Glutamatergic neuron (in vitro differentiated cells): ENCODE results near the gene LILRB2. TPM values are rescaled to one million over a fixed set of nuclear protein-coding genes. Genes with fewer than 3 reads are reported as not detected.
"Not testable (repeated sequence)": the region's sequence is repeated elsewhere in the genome, so short reads cannot be mapped to it uniquely, and the experiment has no call there.

Experiments used
- DNase-seq: peaks from one replicate; pipeline ENCODE4 v3.0.0; 2022
- H3K27ac Mint-ChIP-seq: one replicate; pipeline ENCODE4 v1.8.0; 2020; ENCODE audit warnings: mild to moderate bottlenecking, mixed read lengths, inconsistent platforms; ENCODE audit not compliant: unreplicated experiment
- H3K27me3 Mint-ChIP-seq: one replicate; pipeline ENCODE4 v1.8.0; 2020; ENCODE audit warnings: mild to moderate bottlenecking, moderate library complexity, mixed read lengths, inconsistent platforms; ENCODE audit not compliant: unreplicated experiment
- H3K36me3 Mint-ChIP-seq: one replicate; pipeline ENCODE4 v1.8.0; 2020; ENCODE audit warnings: mild to moderate bottlenecking, mixed read lengths, inconsistent platforms; ENCODE audit not compliant: unreplicated experiment
- H3K4me1 Mint-ChIP-seq: one replicate; pipeline ENCODE4 v1.8.0; 2020; ENCODE audit warnings: mild to moderate bottlenecking, low read depth, mixed read lengths, inconsistent platforms; ENCODE audit not compliant: unreplicated experiment
- H3K4me3 Mint-ChIP-seq: one replicate; pipeline ENCODE4 v1.8.0; 2020; ENCODE audit warnings: mild to moderate bottlenecking, mixed read lengths, inconsistent platforms; ENCODE audit not compliant: unreplicated experiment
- H3K9me3 Mint-ChIP-seq: one replicate; pipeline ENCODE4 v1.8.0; 2020; ENCODE audit warnings: mild to moderate bottlenecking, moderate library complexity, mixed read lengths, inconsistent platforms; ENCODE audit not compliant: unreplicated experiment
- CTCF ChIP-seq: fragments of 200-600 bp; sonication (generic); IDR thresholded peaks from one replicate; pipeline ENCODE4 v1.5.0; 2021; ENCODE audit not compliant: partially characterized antibody, unreplicated experiment
- total RNA-seq: library from RNA; stranded (reverse); fragmentation: NEBNext Ultra II Directional; extraction: Animal tissue kit (Norgen Biotek cat#: 25700); gene quantifications from one replicate; pipeline ENCODE4 v1.2.1, GENCODE V29; 2021; ENCODE audit not compliant: unreplicated experiment

The LILRB2 gene
- total RNA-seq, 1 donor from 2014 or later, result 0.54 TPM

DNA sequence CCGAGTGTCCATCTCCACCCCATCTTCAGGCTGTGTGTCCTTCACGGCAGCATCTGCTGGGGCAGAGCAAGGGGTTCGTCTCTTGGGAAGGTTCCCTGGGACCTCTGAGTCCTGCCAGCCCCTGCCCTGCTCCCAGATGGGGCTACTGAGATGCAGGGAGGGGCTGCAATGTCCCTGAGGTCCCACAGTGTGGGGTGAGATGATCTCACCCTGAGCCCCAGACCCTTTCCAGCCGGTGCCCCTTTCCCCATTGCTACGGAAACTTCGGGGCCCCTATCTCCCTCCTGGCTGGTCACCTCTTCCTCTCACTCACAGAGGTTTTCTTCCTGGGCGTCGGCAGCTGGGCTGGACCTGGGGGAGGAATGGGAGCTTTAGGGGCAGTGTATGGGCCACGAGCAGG is 5.0 kb downstream of the LILRB2 start:
- H3K4me1 Mint-ChIP-seq, result peaks cover 12% of the 10 kb centered on the region
- H3K36me3 Mint-ChIP-seq, result no peaks in the 10 kb centered on the region
- H3K27ac Mint-ChIP-seq, result peak overlapping the region; percentile 22
- no peak for DNase-seq
- H3K4me3 Mint-ChIP-seq, result no peak overlapping the region
- peaks cover 8% of the 10 kb centered on the region for H3K9me3 Mint-ChIP-seq
- no peak for TF ChIP-seq CTCF
- H3K27me3 Mint-ChIP-seq, result no peaks in the 10 kb centered on the region

GRCh38 chr19:54274516-54274915 is 6.4 kb downstream of the LILRB2 start:
- peaks cover 12% of the 10 kb centered on the region for H3K4me1 Mint-ChIP-seq
- H3K36me3 Mint-ChIP-seq, H3K9me3 Mint-ChIP-seq, H3K27me3 Mint-ChIP-seq: not testable (repeated sequence)
- H3K4me3 Mint-ChIP-seq, result peak overlapping the region; percentile 16
- peak overlapping the region; percentile 75 for H3K27ac Mint-ChIP-seq
- DNase-seq, result peak; percentile 55

DNA sequence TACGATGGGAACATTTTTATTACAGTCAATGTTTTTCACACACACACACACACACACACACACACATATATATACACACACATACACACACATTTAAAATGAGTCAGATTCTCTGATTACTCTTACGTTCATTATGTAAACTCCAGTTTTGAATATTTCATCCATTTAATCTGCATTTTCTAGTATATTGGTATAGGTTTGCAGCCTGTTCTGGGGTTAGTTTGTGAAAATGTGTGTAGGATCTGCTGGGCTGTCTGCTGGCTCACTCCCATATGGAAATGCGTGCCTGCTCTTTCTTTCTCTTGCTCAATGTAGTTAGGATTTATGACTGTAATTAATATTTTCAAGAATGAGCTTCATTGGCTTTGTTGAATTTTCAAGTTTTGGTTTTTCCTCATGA is 7.1 kb downstream of the LILRB2 start:
- Mint-ChIP-seq H3K27me3 (no peaks in the 10 kb centered on the region), H3K4me3 (peak overlapping the region; percentile 16), H3K27ac (peak overlapping the region; percentile 75), H3K4me1 (peaks cover 12% of the 10 kb centered on the region), H3K36me3 (no peaks in the 10 kb centered on the region), H3K9me3 (peaks cover 8% of the 10 kb centered on the region)
- no peak for DNase-seq
- no peak for TF ChIP-seq CTCF

DNA sequence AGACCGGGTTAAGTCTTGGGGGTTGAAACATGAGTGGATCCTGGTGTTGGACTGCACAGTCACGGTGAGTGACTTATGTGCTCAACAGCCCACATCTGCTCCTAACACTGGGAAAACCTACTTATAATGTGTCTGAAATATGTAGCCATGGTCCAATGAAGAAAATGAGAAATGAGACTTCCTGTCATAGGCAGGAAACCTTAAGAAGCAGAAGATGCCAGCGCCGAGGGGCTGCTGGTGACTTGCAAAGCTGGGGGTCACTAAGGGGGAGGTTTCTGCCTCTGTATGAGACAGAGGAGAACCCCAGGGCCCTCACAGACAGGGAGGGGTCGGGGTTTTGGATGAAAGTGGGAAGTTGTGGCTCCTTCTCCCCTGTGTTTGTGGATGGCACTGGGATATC is 8.7 kb downstream of the LILRB2 start:
- H3K27me3 Mint-ChIP-seq, H3K9me3 Mint-ChIP-seq, H3K36me3 Mint-ChIP-seq, DNase-seq, H3K27ac Mint-ChIP-seq, H3K4me3 Mint-ChIP-seq: not testable (repeated sequence)
- H3K4me1 Mint-ChIP-seq, result peaks cover 11% of the 10 kb centered on the region

DNA sequence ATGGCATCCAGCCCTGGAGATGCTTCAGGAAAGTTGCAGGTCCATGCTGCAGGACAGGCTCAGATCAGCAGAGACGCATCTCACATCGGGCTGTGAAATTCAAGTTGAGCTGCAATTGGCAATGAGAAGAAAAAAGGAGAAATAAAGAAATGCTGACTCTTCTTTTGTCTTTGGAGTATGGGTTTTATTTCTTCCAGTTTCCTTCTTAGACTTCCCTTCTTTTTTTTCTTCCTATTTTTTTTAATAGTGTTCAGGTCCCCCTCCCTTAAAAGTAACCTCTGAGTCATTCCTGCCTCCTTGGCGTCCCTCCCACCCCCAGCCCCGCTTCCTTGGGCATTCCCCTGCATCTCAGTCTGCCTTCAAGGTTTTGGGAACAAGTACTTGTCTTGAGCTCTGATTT is 9.3 kb downstream of the LILRB2 start:
- peaks cover 11% of the 10 kb centered on the region for H3K4me1 Mint-ChIP-seq
- not testable (repeated sequence) for H3K4me3 Mint-ChIP-seq, H3K9me3 Mint-ChIP-seq, DNase-seq, H3K27ac Mint-ChIP-seq, H3K27me3 Mint-ChIP-seq, H3K36me3 Mint-ChIP-seq

- peaks cover 11% of the 10 kb centered on the region for H3K4me1 Mint-ChIP-seq
- TF ChIP-seq CTCF, result no peak
- H3K4me3 Mint-ChIP-seq, result no peak overlapping the region
- H3K36me3 Mint-ChIP-seq, result no peaks in the 10 kb centered on the region
- H3K27me3 Mint-ChIP-seq, result no peaks in the 10 kb centered on the region
- DNase-seq, result no peak
- H3K27ac Mint-ChIP-seq, result no peak overlapping the region
- peaks cover 8% of the 10 kb centered on the region for H3K9me3 Mint-ChIP-seq
Observed at GRCh38 chr19:54271106-54271505, 9.8 kb downstream of the LILRB2 start.

DNA sequence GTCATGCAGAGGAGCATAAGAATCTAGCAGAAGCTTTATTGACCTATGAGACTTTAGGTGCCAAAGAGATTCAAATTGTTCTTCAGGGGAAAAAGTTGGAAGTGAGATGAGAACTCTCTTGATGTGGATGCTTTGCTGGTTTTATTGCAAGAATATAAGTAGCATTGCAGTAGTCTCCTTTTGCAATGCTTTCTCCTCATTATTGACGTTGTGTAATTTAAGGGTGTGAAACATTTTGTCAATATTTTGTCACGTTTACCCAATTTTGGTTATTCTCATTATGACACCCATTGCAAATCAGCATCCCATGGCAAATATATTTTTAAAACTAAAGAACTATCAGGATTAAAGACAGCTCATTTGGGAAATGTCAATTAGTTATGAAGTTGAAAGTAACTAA is 12.0 kb downstream of the LILRB2 start:
- Mint-ChIP-seq H3K4me1 (peaks cover 4% of the 10 kb centered on the region), H3K36me3 (no peaks in the 10 kb centered on the region), H3K27me3 (peaks cover 2% of the 10 kb centered on the region), H3K27ac (no peak overlapping the region), H3K4me3 (no peak overlapping the region), H3K9me3 (peaks cover 4% of the 10 kb centered on the region)
- TF ChIP-seq CTCF, result no peak
- no peak for DNase-seq
